ENCODE data around the gene KLHL42. TPM values are rescaled to one million over a fixed set of nuclear protein-coding genes. Genes with fewer than 3 reads are reported as not detected.

KLHL42 gene
- total and polyA plus RNA-seq, 2 of the 13 experiments (the other 11 are each of a cell fraction or from before 2014, with no cell fraction given) = 13.5 to 14.0 TPM

DNA sequence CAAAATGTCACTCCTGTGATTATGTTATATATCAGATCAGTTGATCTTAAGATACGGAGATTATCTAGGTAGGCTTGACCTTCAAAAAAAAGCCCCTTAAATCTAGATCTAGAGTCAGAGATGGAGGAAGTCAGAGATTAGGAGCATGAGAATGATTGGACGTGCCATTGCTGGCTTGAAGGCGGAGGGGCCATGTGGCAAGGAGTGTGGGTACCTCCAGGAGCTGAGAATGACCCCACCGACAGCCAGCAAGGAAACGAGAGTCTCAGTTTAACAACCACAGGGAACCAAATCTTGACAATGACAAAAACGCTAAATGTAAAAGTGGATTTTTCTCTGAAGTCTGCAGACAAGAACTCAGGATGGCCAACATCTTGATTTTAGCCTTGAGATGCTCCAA lies 32.5 kb downstream of the KLHL42 start (continued):
- TF ChIP-seq, protein P1, sequence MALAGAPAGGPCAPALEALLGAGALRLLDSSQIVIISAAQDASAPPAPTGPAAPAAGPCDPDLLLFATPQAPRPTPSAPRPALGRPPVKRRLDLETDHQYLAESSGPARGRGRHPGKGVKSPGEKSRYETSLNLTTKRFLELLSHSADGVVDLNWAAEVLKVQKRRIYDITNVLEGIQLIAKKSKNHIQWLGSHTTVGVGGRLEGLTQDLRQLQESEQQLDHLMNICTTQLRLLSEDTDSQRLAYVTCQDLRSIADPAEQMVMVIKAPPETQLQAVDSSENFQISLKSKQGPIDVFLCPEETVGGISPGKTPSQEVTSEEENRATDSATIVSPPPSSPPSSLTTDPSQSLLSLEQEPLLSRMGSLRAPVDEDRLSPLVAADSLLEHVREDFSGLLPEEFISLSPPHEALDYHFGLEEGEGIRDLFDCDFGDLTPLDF (CRISPR knock-in tag; IDR thresholded peaks at IDR 0.05) = no peak

DNA sequence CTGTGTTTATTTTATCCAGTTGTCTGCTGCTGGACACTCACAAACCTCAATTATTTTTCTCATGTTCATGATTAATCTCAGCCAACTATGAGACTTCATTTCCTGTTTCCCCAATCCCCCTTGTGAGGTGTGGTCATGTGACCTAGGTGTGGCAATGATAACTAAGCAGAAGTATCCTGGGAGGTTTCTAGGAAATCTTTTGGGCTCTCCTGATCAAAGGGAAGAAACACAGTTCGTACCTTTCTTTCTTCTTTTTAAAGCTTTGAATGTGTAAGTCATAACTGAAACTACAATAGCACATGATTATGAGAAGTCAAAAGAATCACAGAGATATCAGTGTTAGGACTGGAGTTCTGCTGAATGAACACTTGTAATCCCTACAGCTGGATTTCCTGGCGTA lies 34.4 kb downstream of the KLHL42 start:
- no peak overlapping the region for H3K4me2 ChIP-seq (ENCODE audit: low read depth, low read length)
- intact Hi-C loops (cut with micrococcal nuclease; ENCODE audit: unreplicated experiment) (no loop called here), in situ Hi-C loops (cut with HindIII; ENCODE audit: extremely low pct_ligation_motif_present, low pct_unique_long_range_greater_than_20kb) (no loop called here)
- POLR2A ChIA-PET = interaction anchor here (1.3 kb wide), 1 partner anchor 34 kb away, joined by 3 read pairs; the partner anchor contains the start of genes KLHL42 and MANSC4
- no peak overlapping the region for H3K27ac ChIP-seq (ENCODE audit: extremely low read length, insufficient read depth, low read length)
- peaks cover 44% of the 10 kb centered on the region for H3K4me1 ChIP-seq (ENCODE audit: insufficient read depth, low read length)
- H2AFZ ChIP-seq (ENCODE audit: low read length) = no peak overlapping the region
- 29% methylated on average over 2 of the region's 2 CpGs for WGBS (ENCODE audit: low lambda C conversion rate)
- no TSS peak for BruUV-seq (replicated peaks)
- no peaks in the 10 kb centered on the region for H3K79me2 ChIP-seq (ENCODE audit: insufficient read depth, low read length)
- no peak overlapping the region for H3K4me3 ChIP-seq (replicated peaks in 1 of 3; ENCODE audit: insufficient read depth in 1 of 3, low read depth in 2 of 3, low read length in 3 of 3)
- DNase-seq (ENCODE audit: low spot score) = no peak
- no peak overlapping the region for H3K9ac ChIP-seq (ENCODE audit: insufficient read depth, low read depth, low read length)
- peaks cover 1 to 21% of the 10 kb centered on the region in 2 experiments; a peak in 1 of 5 replicates for H3K27me3 ChIP-seq (ENCODE audit: control insufficient read depth in 1 of 2, insufficient read depth in 2 of 2, low read length in 2 of 2)
- TF ChIP-seq RORA (CRISPR knock-in tag; IDR thresholded peaks at IDR 0.05) (no peak), ZKSCAN5 (CRISPR knock-in tag; IDR thresholded peaks at IDR 0.05) (no peak), KDM6A (CRISPR knock-in tag; IDR thresholded peaks at IDR 0.05; ENCODE audit: low read depth) (no peak), ZFAT (CRISPR knock-in tag; conservative IDR thresholded peaks at IDR 0.05) (no peak), ZNF354B (CRISPR knock-in tag; IDR thresholded peaks at IDR 0.05) (no peak), ZNF746 (CRISPR knock-in tag; IDR thresholded peaks at IDR 0.05) (no peak), ARNT (IDR thresholded peaks at IDR 0.05) (no peak), MTF2 (CRISPR knock-in tag; IDR thresholded peaks at IDR 0.05; ENCODE audit: borderline replicate concordance) (no peak)
- TF ChIP-seq, protein P2, sequence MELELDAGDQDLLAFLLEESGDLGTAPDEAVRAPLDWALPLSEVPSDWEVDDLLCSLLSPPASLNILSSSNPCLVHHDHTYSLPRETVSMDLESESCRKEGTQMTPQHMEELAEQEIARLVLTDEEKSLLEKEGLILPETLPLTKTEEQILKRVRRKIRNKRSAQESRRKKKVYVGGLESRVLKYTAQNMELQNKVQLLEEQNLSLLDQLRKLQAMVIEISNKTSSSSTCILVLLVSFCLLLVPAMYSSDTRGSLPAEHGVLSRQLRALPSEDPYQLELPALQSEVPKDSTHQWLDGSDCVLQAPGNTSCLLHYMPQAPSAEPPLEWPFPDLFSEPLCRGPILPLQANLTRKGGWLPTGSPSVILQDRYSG (CRISPR knock-in tag; IDR thresholded peaks at IDR 0.05) = no peak
- TF ChIP-seq, protein P3, sequence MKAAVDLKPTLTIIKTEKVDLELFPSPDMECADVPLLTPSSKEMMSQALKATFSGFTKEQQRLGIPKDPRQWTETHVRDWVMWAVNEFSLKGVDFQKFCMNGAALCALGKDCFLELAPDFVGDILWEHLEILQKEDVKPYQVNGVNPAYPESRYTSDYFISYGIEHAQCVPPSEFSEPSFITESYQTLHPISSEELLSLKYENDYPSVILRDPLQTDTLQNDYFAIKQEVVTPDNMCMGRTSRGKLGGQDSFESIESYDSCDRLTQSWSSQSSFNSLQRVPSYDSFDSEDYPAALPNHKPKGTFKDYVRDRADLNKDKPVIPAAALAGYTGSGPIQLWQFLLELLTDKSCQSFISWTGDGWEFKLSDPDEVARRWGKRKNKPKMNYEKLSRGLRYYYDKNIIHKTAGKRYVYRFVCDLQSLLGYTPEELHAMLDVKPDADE (CRISPR knock-in tag; IDR thresholded peaks at IDR 0.05) = no peak
- TF ChIP-seq, protein P4, sequence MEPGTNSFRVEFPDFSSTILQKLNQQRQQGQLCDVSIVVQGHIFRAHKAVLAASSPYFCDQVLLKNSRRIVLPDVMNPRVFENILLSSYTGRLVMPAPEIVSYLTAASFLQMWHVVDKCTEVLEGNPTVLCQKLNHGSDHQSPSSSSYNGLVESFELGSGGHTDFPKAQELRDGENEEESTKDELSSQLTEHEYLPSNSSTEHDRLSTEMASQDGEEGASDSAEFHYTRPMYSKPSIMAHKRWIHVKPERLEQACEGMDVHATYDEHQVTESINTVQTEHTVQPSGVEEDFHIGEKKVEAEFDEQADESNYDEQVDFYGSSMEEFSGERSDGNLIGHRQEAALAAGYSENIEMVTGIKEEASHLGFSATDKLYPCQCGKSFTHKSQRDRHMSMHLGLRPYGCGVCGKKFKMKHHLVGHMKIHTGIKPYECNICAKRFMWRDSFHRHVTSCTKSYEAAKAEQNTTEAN (CRISPR knock-in tag; conservative IDR thresholded peaks at IDR 0.05) = no peak
- H3K36me3 ChIP-seq (replicated peaks in 1 of 2; ENCODE audit: control insufficient read depth in 1 of 2, insufficient read depth in 2 of 2, low read length in 2 of 2) = no peaks in the 10 kb centered on the region
- no peaks in the 10 kb centered on the region for H4K20me1 ChIP-seq (ENCODE audit: insufficient read depth, low read length)
- H3K9me3 ChIP-seq (ENCODE audit: low read length) = no peaks in the 10 kb centered on the region
- no peak for FAIRE-seq
- CTCF ChIA-PET (ENCODE audit: low intra/inter-chr PET ratio, low total read pairs) = no interaction called here
- no peak for ATAC-seq
